HepG2 (cell line): ENCODE results near the gene MEIS1.

ENCODE experiments used
- IRF1 ChIP-seq: sonication (generic); formaldehyde crosslinking; IDR thresholded peaks from 2 replicates; pipeline ENCODE4 v1.4.0; 2020; ENCODE audit warnings: low read depth, mild to moderate bottlenecking, missing genetic modification reagents
- POLR2A ChIP-seq, 2 experiments: IDR thresholded peaks; 2 replicates each; pipeline ENCODE4 v1.6.1; 2011; ENCODE audit warnings: low read depth in 2 of 2, low read length in 2 of 2, mild to moderate bottlenecking in 1 of 2, moderate library complexity in 1 of 2; ENCODE audit not compliant: insufficient read depth in 1 of 2
- ZNF350 ChIP-seq: sonication (generic); formaldehyde crosslinking; IDR thresholded peaks from 2 replicates; pipeline ENCODE4 v1.4.0; 2020; ENCODE audit warnings: mild to moderate bottlenecking, low read depth, missing genetic modification reagents, borderline replicate concordance

- TF ChIP-seq POLR2A (IDR thresholded peaks at IDR 0.05; ENCODE audit: insufficient read depth in 1 of 2, low read depth in 2 of 2, low read length in 2 of 2), result no peak
- no peak for TF ChIP-seq IRF1
- no peak for TF ChIP-seq ZNF350
These were observed 74.4 kb downstream of the MEIS1 start for GRCh38 chr2:66509326-66509811.
